Loucy (cell line): ENCODE measurements around the gene SLC39A1.
A peak's percentile ranks its signal among the peaks of the same experiment; 100 is the strongest.

Source experiments
- H2AFZ ChIP-seq: fragments of 200-600 bp; sonication (generic); 2 replicates; pipeline ENCODE4 v1.6.0; 2016; ENCODE audit warnings: antibody characterized with exemption, mild to moderate bottlenecking, low read length, moderate library complexity
- H3F3A ChIP-seq: fragments of 200-600 bp; 2 replicates; pipeline ENCODE4 v1.6.0; 2016; ENCODE audit warnings: antibody characterized with exemption, low read depth, mild to moderate bottlenecking
- H3K27me3 ChIP-seq: fragments of 200-600 bp; sonication (generic); 2 replicates; pipeline ENCODE4 v1.6.1; 2014; ENCODE audit warnings: low read length, mild to moderate bottlenecking; ENCODE audit not compliant: insufficient read depth, poor library complexity, severe bottlenecking
- H3K36me3 ChIP-seq: fragments of 200-600 bp; sonication (generic); 2 replicates; pipeline ENCODE4 v1.6.1; 2016; ENCODE audit warnings: low read length; ENCODE audit not compliant: insufficient read depth
- H3K4me1 ChIP-seq: fragments of 200-600 bp; sonication (generic); 2 replicates; pipeline ENCODE4 v1.5.1; 2014; ENCODE audit warnings: low read length, mild to moderate bottlenecking; ENCODE audit not compliant: insufficient read depth, poor library complexity, severe bottlenecking
- H3K4me2 ChIP-seq: fragments of 200-600 bp; sonication (generic); 2 replicates; pipeline ENCODE4 v1.6.0; 2014; ENCODE audit warnings: antibody characterized with exemption, low read length, low read depth, mild to moderate bottlenecking; ENCODE audit not compliant: poor library complexity, severe bottlenecking
- H3K4me3 ChIP-seq: fragments of 200-600 bp; sonication (generic); 2 replicates; pipeline ENCODE4 v1.5.1; 2014; ENCODE audit warnings: low read length, mild to moderate bottlenecking, mixed read lengths; ENCODE audit not compliant: poor library complexity, severe bottlenecking
- H3K79me2 ChIP-seq: fragments of 200-600 bp; sonication (generic); 2 replicates; pipeline ENCODE4 v1.6.1; 2014; ENCODE audit warnings: low read length; ENCODE audit not compliant: insufficient read depth
- H3K9ac ChIP-seq: fragments of 200-600 bp; sonication (generic); 2 replicates; pipeline ENCODE4 v1.6.0; 2014; ENCODE audit warnings: mild to moderate bottlenecking, low read depth, low read length, moderate library complexity; ENCODE audit not compliant: poor library complexity, severe bottlenecking
- H3K9me2 ChIP-seq: fragments of 200-600 bp; sonication (generic); replicated peaks from 2 replicates; pipeline ENCODE4 v1.6.1; 2016; ENCODE audit warnings: low read depth, low read length, mixed read lengths
- H3K9me3 ChIP-seq: fragments of 200-600 bp; sonication (generic); 2 replicates; pipeline ENCODE4 v1.6.1; 2014; ENCODE audit warnings: mild to moderate bottlenecking, antibody characterized with exemption, low read length, low read depth; ENCODE audit not compliant: insufficient read depth
- H4K20me1 ChIP-seq: fragments of 200-600 bp; sonication (generic); 2 replicates; pipeline ENCODE4 v1.6.0; 2014; ENCODE audit warnings: antibody characterized with exemption, low read length, mild to moderate bottlenecking; ENCODE audit not compliant: insufficient read depth, poor library complexity, severe bottlenecking
- EZH2phosphoT487 ChIP-seq: fragments of 200-600 bp; IDR thresholded peaks from 2 replicates; pipeline ENCODE4 v1.6.1; 2018; ENCODE audit warnings: antibody characterized with exemption, mild to moderate bottlenecking, moderate library complexity, borderline replicate concordance
- TF ChIP-seq, protein P1 (sequence below): fragments of 200-600 bp; sonication (generic); conservative IDR thresholded peaks from 2 replicates; pipeline ENCODE4 v1.5.1; 2014; ENCODE audit warnings: mild to moderate bottlenecking, antibody characterized with exemption, low read length

Gene SLC39A1

DNA sequence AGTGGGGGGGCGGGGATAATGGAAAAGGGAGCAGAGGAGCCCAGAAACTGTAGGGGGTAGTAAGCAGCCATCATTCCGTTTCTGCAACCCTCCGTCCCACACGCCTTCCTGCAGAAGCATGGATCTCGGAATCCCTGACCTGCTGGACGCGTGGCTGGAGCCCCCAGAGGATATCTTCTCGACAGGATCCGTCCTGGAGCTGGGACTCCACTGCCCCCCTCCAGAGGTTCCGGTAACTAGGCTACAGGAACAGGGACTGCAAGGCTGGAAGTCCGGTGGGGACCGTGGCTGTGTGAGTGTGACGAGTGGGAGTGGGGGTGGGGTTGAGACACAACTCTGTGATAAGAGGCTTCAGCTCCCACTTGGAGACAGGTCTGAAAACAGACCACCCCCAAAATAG is 5.1 kb upstream of the SLC39A1 start:
- Histone ChIP-seq H2AFZ (no peak overlapping the region), H3F3A (no peaks in the 10 kb centered on the region), H3K36me3 (no peaks in the 10 kb centered on the region), H3K4me1 (peaks cover 42% of the 10 kb centered on the region), H4K20me1 (no peaks in the 10 kb centered on the region), H3K9ac (peak overlapping the region; percentile 97), H3K4me3 (peak overlapping the region; percentile 90), H3K9me3 (no peaks in the 10 kb centered on the region), H3K4me2 (peak overlapping the region; percentile 78), H3K27me3 (no peaks in the 10 kb centered on the region), H3K79me2 (peaks cover 52% of the 10 kb centered on the region), H3K9me2 (no peaks in the 10 kb centered on the region)
- no peak for TF ChIP-seq EZH2phosphoT487
- TF ChIP-seq, protein P1, sequence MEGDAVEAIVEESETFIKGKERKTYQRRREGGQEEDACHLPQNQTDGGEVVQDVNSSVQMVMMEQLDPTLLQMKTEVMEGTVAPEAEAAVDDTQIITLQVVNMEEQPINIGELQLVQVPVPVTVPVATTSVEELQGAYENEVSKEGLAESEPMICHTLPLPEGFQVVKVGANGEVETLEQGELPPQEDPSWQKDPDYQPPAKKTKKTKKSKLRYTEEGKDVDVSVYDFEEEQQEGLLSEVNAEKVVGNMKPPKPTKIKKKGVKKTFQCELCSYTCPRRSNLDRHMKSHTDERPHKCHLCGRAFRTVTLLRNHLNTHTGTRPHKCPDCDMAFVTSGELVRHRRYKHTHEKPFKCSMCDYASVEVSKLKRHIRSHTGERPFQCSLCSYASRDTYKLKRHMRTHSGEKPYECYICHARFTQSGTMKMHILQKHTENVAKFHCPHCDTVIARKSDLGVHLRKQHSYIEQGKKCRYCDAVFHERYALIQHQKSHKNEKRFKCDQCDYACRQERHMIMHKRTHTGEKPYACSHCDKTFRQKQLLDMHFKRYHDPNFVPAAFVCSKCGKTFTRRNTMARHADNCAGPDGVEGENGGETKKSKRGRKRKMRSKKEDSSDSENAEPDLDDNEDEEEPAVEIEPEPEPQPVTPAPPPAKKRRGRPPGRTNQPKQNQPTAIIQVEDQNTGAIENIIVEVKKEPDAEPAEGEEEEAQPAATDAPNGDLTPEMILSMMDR = no peak

DNA sequence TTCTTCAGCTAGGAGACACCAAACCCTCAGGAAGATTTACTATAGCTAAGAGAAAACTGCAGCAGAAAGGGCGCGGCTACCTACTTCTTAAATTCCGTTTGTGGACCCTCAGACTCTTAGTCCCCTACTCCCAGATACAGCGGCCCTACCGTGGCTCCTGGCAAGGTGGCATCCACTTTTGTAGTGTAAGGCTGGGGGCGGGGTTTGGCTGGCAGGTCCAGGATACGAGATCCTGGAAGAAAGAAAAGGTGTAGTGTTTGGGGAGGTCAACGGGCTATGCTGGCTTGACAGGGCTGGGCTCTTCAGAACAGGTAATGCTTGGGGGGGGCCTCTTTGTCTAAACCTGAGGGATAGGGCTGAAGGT is 4.6 kb upstream of the SLC39A1 start:
- Histone ChIP-seq H3K9ac (peak overlapping the region; percentile 97), H2AFZ (peak overlapping the region; percentile 47), H3F3A (no peaks in the 10 kb centered on the region), H3K4me1 (peaks cover 44% of the 10 kb centered on the region), H3K4me3 (peak overlapping the region; percentile 90), H3K27me3 (no peaks in the 10 kb centered on the region), H4K20me1 (no peaks in the 10 kb centered on the region), H3K4me2 (peak overlapping the region; percentile 78), H3K9me2 (no peaks in the 10 kb centered on the region), H3K79me2 (peaks cover 55% of the 10 kb centered on the region), H3K9me3 (no peaks in the 10 kb centered on the region), H3K36me3 (no peaks in the 10 kb centered on the region)
- TF ChIP-seq EZH2phosphoT487 = no peak
- TF ChIP-seq, protein P1 = no peak

DNA sequence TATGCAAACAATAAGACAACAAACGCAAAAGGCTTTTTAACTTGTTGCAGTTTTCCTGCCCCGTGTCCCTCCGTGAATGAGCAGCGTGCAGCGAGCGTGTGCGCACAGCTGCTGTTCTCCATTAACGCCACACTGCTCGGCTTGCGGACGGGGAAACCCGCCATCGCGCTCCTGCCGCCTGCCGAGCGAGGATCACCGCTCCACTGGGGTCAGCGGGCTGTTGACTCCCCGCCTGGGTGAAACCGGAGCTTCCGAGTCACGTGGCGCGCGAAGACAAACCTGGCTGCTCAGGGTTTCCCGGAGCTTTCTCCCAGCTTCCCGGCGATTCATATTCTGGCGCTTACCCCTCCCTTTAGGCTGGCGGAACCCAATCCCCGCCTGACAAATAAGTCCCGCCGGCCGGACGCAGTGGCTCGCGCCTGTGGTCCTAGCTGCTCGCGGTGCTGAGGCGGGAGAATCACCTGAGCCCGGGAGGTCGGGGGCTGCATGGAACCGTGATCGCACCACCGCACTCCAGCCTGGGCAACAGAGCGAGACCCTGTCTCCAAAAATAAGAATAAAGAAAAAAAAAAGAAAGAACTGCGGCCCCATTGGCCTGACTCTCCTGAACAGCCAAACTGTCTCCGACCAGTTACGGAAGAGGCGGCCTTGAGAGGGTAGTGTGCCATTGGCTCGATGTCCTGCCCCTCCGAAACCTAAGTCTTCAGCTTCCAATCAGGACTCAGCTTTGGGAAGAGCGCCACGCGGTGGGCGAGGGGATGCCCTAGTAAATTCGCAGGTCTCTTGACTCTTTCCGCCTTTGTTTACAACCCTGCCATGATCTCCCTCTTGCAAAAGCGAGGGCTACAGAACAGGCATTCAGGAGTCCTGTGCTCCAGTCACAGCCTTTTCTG is 4.0 kb upstream of the SLC39A1 start, which contains the start of gene CREB3L4:
TSS of gene CREB3L4 (plus strand) at position 796 of the 893 bp plus-strand sequence. CDS start 624 bp downstream, outside the sequence.
- TF ChIP-seq EZH2phosphoT487 = no peak
- TF ChIP-seq, protein P1 = peak; percentile 54
- no peaks in the 10 kb centered on the region for H3K36me3 ChIP-seq
- peaks cover 61% of the 10 kb centered on the region for H3K79me2 ChIP-seq
- H3K9me2 ChIP-seq = no peaks in the 10 kb centered on the region
- H3K9me3 ChIP-seq = no peaks in the 10 kb centered on the region
- H3K4me2 ChIP-seq = peak within 1 kb of the TSS; percentile 86
- peak within 1 kb of the TSS; percentile 90 for H3K4me3 ChIP-seq
- no peaks in the 10 kb centered on the region for H3K27me3 ChIP-seq
- H3F3A ChIP-seq = no peaks in the 10 kb centered on the region
- peak within 1 kb of the TSS; percentile 81 for H2AFZ ChIP-seq
- peaks cover 5% of the 10 kb centered on the region for H4K20me1 ChIP-seq
- H3K4me1 ChIP-seq = peaks cover 50% of the 10 kb centered on the region
- H3K9ac ChIP-seq = peak within 1 kb of the TSS; percentile 97
